EL (cell line): Measurements from ENCODE around the gene SMIM35.
"Not testable (repeated sequence)": the region's sequence is repeated elsewhere in the genome, so short reads cannot be mapped to it uniquely, and the experiment has no call there.

Source experiments
- DNase-seq: peaks from one replicate; pipeline ENCODE4 v3.0.0-alpha.2; 2016

Gene SMIM35

GRCh38 chr11:118079491-118079890, 7.3 kb downstream of the SMIM35 start:
- DNase-seq, result no peak

- DNase-seq, result no peak
These were observed 7.8 kb downstream of the SMIM35 start for GRCh38 chr11:118078911-118079411.

- DNase-seq, result no peak
These were observed 9.9 kb downstream of the SMIM35 start, which contains the start of gene TMPRSS4 for GRCh38 chr11:118076754-118077281. Gene TMPRSS4 (plus strand): TSS chr11:118077078. CDS start chr11:118077303, 225 bp downstream.

GRCh38 chr11:118074785-118075184, 12.0 kb downstream of the SMIM35 start:
- DNase-seq, result no peak

GRCh38 chr11:118074091-118074685, 12.6 kb downstream of the SMIM35 start:
- DNase-seq, result no peak

- DNase-seq, result no peak
These were observed 13.2 kb downstream of the SMIM35 start for GRCh38 chr11:118073554-118073953.

- no peak for DNase-seq
These were observed 15.2 kb downstream of the SMIM35 start for GRCh38 chr11:118071416-118072030.

- no peak for DNase-seq
These were observed 17.7 kb downstream of the SMIM35 start for GRCh38 chr11:118068945-118069612.

- DNase-seq, result no peak
These were observed 18.4 kb downstream of the SMIM35 start for GRCh38 chr11:118068206-118068944.

GRCh38 chr11:118067006-118067405, 19.8 kb downstream of the SMIM35 start:
- no peak for DNase-seq

GRCh38 chr11:118065384-118065783, 21.4 kb downstream of the SMIM35 start:
- no peak for DNase-seq

GRCh38 chr11:118064956-118065355, 21.8 kb downstream of the SMIM35 start:
- DNase-seq, result no peak

- not testable (repeated sequence) for DNase-seq
These were observed 24.1 kb downstream of the SMIM35 start for GRCh38 chr11:118062631-118063030.

GRCh38 chr11:118062181-118062580, 24.6 kb downstream of the SMIM35 start:
- DNase-seq, result not testable (repeated sequence)

GRCh38 chr11:118061586-118062125, 25.1 kb downstream of the SMIM35 start:
- DNase-seq, result no peak

GRCh38 chr11:118060869-118061268, 25.9 kb downstream of the SMIM35 start:
- DNase-seq, result no peak

- no peak for DNase-seq
These were observed 26.6 kb downstream of the SMIM35 start for GRCh38 chr11:118060081-118060661.

GRCh38 chr11:118059246-118059940, 27.4 kb downstream of the SMIM35 start:
- no peak for DNase-seq

- DNase-seq, result no peak
These were observed 28.2 kb downstream of the SMIM35 start for GRCh38 chr11:118058311-118059245.
